ENCODE data around the gene ERC1. TPM values are rescaled to one million over a fixed set of nuclear protein-coding genes. Genes with fewer than 3 reads are reported as not detected.

Gene ERC1
- polyA plus RNA-seq (2013, experiment 1 of 2): 19.8 TPM
- polyA plus RNA-seq (2013, experiment 2 of 2): 17.9 TPM

DNA sequence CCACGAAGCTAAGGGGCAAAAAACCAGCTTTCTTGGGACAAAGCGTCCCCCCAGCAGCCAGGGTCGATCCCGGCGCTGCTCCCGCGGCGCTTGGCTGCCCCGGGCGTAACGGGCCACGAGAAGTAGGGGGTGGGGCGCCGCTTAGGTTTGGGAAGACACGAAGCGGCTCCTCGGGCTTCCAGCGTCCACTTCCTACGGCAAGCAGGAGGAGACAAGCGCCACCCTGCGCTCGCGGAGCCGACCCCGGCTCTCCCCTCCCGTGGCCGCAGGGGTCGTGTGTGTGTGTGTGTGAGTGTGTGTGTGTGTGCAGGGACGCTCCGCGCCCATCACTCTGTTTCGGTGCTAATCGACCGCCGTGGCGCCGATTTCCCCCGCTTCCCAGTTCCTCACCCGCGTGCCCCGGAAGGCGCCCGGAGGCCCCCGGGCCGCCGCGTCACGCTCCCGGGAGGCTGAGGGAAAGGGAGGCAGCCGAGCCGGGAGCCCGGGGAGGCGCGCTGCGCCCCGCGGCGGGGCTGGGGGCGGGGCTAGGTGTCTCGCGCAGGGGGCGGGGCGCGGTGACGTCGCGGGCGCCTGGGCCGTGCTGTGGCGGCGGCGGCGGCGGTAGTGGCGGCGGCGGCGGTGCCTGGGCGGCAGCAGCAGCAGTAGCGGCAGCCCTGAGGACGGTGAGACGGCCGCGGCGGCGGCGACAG lies at the start of gene ERC1:
Gene ERC1, plus strand, starts transcription at position 563 of the 689 bp plus-strand sequence. CDS start 36,681 bp downstream, outside the sequence.
- WGBS: 1% methylated on average over 56 of the region's 87 CpGs
- Histone ChIP-seq H2AK5ac (ENCODE audit: low read length, severe bottlenecking) (no peak within 1 kb of the TSS), H3K4me3 (ENCODE audit: insufficient read depth in 1 of 2, low read depth in 1 of 2, low read length in 2 of 2) (peak within 1 kb of the TSS; percentile 86 to 93), H3K9me3 (ENCODE audit: control insufficient read depth, low read length) (no peaks in the 10 kb centered on the region), H3K9ac (ENCODE audit: low read length) (peak within 1 kb of the TSS; percentile 99), H4K8ac (ENCODE audit: low read length) (peak within 1 kb of the TSS; percentile 99), H3K18ac (ENCODE audit: low read depth in 1 of 2, low read length in 2 of 2) (peak within 1 kb of the TSS; percentile 100), H4K91ac (ENCODE audit: low read length) (peak within 1 kb of the TSS; percentile 99), H3K14ac (ENCODE audit: low read length in 2 of 2) (peak within 1 kb of the TSS; percentile 25 to 96), H3K23ac (ENCODE audit: low read length in 2 of 2) (peak within 1 kb of the TSS in 1 of 2 experiments; percentile 98), H2BK5ac (ENCODE audit: low read depth, low read length, poor library complexity, severe bottlenecking) (peak within 1 kb of the TSS; percentile 87), H3K4ac (ENCODE audit: low read depth in 1 of 2, low read length in 2 of 2) (peak within 1 kb of the TSS; percentile 85 to 97), H3K27me3 (ENCODE audit: control insufficient read depth in 1 of 2, insufficient read depth in 1 of 2, low read length in 2 of 2) (no peaks in the 10 kb centered on the region), H2AFZ (ENCODE audit: low read depth, low read length) (peak within 1 kb of the TSS; percentile 72), H3K4me2 (ENCODE audit: low read length, poor library complexity, severe bottlenecking) (peak within 1 kb of the TSS; percentile 95), H3K4me1 (ENCODE audit: control insufficient read depth, insufficient read depth, low read depth, low read length) (peaks cover 3% of the 10 kb centered on the region), H3K27ac (ENCODE audit: low read length, poor library complexity, severe bottlenecking) (peak within 1 kb of the TSS; percentile 95), H2BK120ac (ENCODE audit: low read depth, low read length) (peak within 1 kb of the TSS; percentile 95), H2BK15ac (ENCODE audit: low read depth, poor library complexity, severe bottlenecking) (peak within 1 kb of the TSS; percentile 93), H3K79me1 (replicated peaks; ENCODE audit: low read length, poor library complexity, severe bottlenecking) (peaks cover 17% of the 10 kb centered on the region), H2BK12ac (ENCODE audit: low read length in 2 of 2) (peak within 1 kb of the TSS; percentile 29 to 69), H3K36me3 (ENCODE audit: control insufficient read depth in 1 of 2, insufficient read depth in 2 of 2, low read depth in 1 of 2, low read length in 2 of 2) (peaks cover 0 to 2% of the 10 kb centered on the region in 2 experiments)
- DNase-seq: peak; percentile 92

DNA sequence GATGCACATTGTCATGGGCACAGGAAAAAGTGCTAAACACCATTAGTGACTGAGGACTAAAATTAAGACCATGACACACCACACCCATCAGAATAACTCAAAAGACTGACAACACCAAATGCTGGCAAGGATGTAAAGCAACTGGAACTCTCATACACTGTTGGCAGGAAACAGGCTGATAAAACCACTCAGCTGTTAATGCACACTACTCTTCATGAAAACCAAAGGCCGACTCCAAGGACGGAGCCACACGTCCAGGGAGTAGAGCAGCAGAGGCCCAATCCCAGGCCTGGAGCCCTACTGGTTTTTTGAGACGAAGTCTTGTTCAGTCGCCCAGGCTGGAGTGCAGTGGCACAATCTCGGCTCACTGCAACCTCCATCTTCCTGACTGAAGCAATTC lies 48.0 kb upstream of the ERC1 start:
- Histone ChIP-seq H3K79me1 (replicated peaks; ENCODE audit: low read length, poor library complexity, severe bottlenecking) (peaks cover 13% of the 10 kb centered on the region), H3K27ac (ENCODE audit: low read length, poor library complexity, severe bottlenecking) (no peak overlapping the region), H3K9ac (ENCODE audit: low read length) (no peak overlapping the region), H2BK15ac (ENCODE audit: low read depth, poor library complexity, severe bottlenecking) (no peak overlapping the region), H3K4me3 (ENCODE audit: insufficient read depth in 1 of 2, low read depth in 1 of 2, low read length in 2 of 2) (no peak overlapping the region), H3K9me3 (ENCODE audit: control insufficient read depth, low read length) (no peaks in the 10 kb centered on the region), H2AFZ (ENCODE audit: low read depth, low read length) (no peak overlapping the region), H3K4ac (ENCODE audit: low read depth in 1 of 2, low read length in 2 of 2) (no peak overlapping the region), H2BK12ac (ENCODE audit: low read length in 2 of 2) (no peak overlapping the region), H2AK5ac (ENCODE audit: low read length, severe bottlenecking) (no peak overlapping the region), H3K14ac (ENCODE audit: low read length in 2 of 2) (no peak overlapping the region), H4K8ac (ENCODE audit: low read length) (no peak overlapping the region), H3K18ac (ENCODE audit: low read depth in 1 of 2, low read length in 2 of 2) (no peak overlapping the region), H2BK5ac (ENCODE audit: low read depth, low read length, poor library complexity, severe bottlenecking) (no peak overlapping the region), H3K4me1 (ENCODE audit: control insufficient read depth, insufficient read depth, low read depth, low read length) (no peaks in the 10 kb centered on the region), H3K36me3 (ENCODE audit: control insufficient read depth in 1 of 2, insufficient read depth in 2 of 2, low read depth in 1 of 2, low read length in 2 of 2) (peaks cover 13 to 28% of the 10 kb centered on the region in 2 experiments), H4K91ac (ENCODE audit: low read length) (no peak overlapping the region), H3K4me2 (ENCODE audit: low read length, poor library complexity, severe bottlenecking) (no peak overlapping the region), H2BK120ac (ENCODE audit: low read depth, low read length) (no peak overlapping the region), H3K27me3 (ENCODE audit: control insufficient read depth in 1 of 2, insufficient read depth in 1 of 2, low read length in 2 of 2) (no peaks in the 10 kb centered on the region), H3K23ac (ENCODE audit: low read length in 2 of 2) (no peak overlapping the region)
- no peak for DNase-seq
- WGBS: 97% methylated on average over 5 of the region's 6 CpGs

DNA sequence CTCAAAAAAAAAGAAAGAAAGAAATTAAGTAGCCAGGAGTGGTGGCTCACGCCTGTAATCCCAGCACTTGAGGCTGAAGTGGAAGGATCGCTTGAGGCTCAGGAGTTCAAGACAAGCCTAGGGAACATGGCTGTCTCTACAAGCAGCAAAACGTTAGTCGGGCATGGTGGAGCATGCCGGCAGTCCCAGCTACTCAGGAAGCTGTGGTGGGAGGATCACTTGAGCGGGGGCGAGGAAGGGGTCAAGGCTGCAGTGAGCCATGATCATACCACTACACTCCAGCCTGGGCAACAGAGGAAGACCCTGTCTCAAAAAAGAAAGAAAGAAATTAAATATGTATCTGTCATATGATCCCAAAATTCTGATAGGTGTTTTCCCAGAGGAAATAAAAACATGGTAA lies 46.8 kb upstream of the ERC1 start:
- no peak overlapping the region for H3K4ac ChIP-seq (ENCODE audit: low read depth in 1 of 2, low read length in 2 of 2)
- H2BK120ac ChIP-seq (ENCODE audit: low read depth, low read length): no peak overlapping the region
- H3K4me3 ChIP-seq (ENCODE audit: insufficient read depth in 1 of 2, low read depth in 1 of 2, low read length in 2 of 2): no peak overlapping the region
- peaks cover 3% of the 10 kb centered on the region for H3K4me1 ChIP-seq (ENCODE audit: control insufficient read depth, insufficient read depth, low read depth, low read length)
- peaks cover 12% of the 10 kb centered on the region for H3K79me1 ChIP-seq (replicated peaks; ENCODE audit: low read length, poor library complexity, severe bottlenecking)
- H2BK12ac ChIP-seq (ENCODE audit: low read length in 2 of 2): no peak overlapping the region
- H3K27ac ChIP-seq (ENCODE audit: low read length, poor library complexity, severe bottlenecking): no peak overlapping the region
- no peak overlapping the region for H3K9ac ChIP-seq (ENCODE audit: low read length)
- H2BK5ac ChIP-seq (ENCODE audit: low read depth, low read length, poor library complexity, severe bottlenecking): no peak overlapping the region
- no peak overlapping the region for H4K91ac ChIP-seq (ENCODE audit: low read length)
- no peak overlapping the region for H3K23ac ChIP-seq (ENCODE audit: low read length in 2 of 2)
- H3K36me3 ChIP-seq (ENCODE audit: control insufficient read depth in 1 of 2, insufficient read depth in 2 of 2, low read depth in 1 of 2, low read length in 2 of 2): peaks cover 11 to 20% of the 10 kb centered on the region in 2 experiments
- H3K9me3 ChIP-seq (ENCODE audit: control insufficient read depth, low read length): no peaks in the 10 kb centered on the region
- no peak overlapping the region for H3K18ac ChIP-seq (ENCODE audit: low read depth in 1 of 2, low read length in 2 of 2)
- no peaks in the 10 kb centered on the region for H3K27me3 ChIP-seq (ENCODE audit: control insufficient read depth in 1 of 2, insufficient read depth in 1 of 2, low read length in 2 of 2)
- no peak overlapping the region for H3K14ac ChIP-seq (ENCODE audit: low read length in 2 of 2)
- no peak overlapping the region for H2AK5ac ChIP-seq (ENCODE audit: low read length, severe bottlenecking)
- no peak overlapping the region for H4K8ac ChIP-seq (ENCODE audit: low read length)
- H2BK15ac ChIP-seq (ENCODE audit: low read depth, poor library complexity, severe bottlenecking): no peak overlapping the region
- H2AFZ ChIP-seq (ENCODE audit: low read depth, low read length): no peak overlapping the region
- no peak for DNase-seq
- no peak overlapping the region for H3K4me2 ChIP-seq (ENCODE audit: low read length, poor library complexity, severe bottlenecking)
- WGBS: 89% methylated on average over 4 of the region's 7 CpGs

DNA sequence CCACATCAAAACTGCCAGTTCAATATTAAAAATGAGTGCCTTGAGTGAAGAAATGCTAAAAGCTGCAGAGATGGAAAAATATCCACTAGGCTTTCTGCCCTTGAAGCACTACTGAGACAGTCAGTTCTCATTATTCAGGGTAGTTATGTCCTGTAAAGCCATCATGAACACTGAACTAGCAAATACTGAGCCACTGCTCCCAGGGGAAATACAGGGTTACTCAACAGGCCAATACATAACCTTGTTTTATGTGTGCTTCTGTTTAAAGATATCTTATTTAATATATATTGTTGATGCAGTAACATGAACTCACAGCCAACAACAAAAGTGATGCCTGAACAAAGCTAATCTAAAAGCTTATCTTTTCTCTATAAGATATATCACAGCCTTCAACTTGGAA lies 44.8 kb upstream of the ERC1 start:
- no peak overlapping the region for H2BK120ac ChIP-seq (ENCODE audit: low read depth, low read length)
- H2AK5ac ChIP-seq (ENCODE audit: low read length, severe bottlenecking): no peak overlapping the region
- no peak overlapping the region for H4K91ac ChIP-seq (ENCODE audit: low read length)

More for the DNA sequence above, 44.8 kb upstream of the ERC1 start:
- peak; percentile 68 for DNase-seq
- H3K4ac ChIP-seq (ENCODE audit: low read depth in 1 of 2, low read length in 2 of 2): no peak overlapping the region
- no peak overlapping the region for H3K14ac ChIP-seq (ENCODE audit: low read length in 2 of 2)
- H3K4me1 ChIP-seq (ENCODE audit: control insufficient read depth, insufficient read depth, low read depth, low read length): peaks cover 6% of the 10 kb centered on the region
- no peaks in the 10 kb centered on the region for H3K9me3 ChIP-seq (ENCODE audit: control insufficient read depth, low read length)
- H2BK12ac ChIP-seq (ENCODE audit: low read length in 2 of 2): no peak overlapping the region
- H3K4me3 ChIP-seq (ENCODE audit: insufficient read depth in 1 of 2, low read depth in 1 of 2, low read length in 2 of 2): no peak overlapping the region
- no peaks in the 10 kb centered on the region for H3K27me3 ChIP-seq (ENCODE audit: control insufficient read depth in 1 of 2, insufficient read depth in 1 of 2, low read length in 2 of 2)
- no peak overlapping the region for H3K27ac ChIP-seq (ENCODE audit: low read length, poor library complexity, severe bottlenecking)
- no peak overlapping the region for H2BK5ac ChIP-seq (ENCODE audit: low read depth, low read length, poor library complexity, severe bottlenecking)
- H3K79me1 ChIP-seq (replicated peaks; ENCODE audit: low read length, poor library complexity, severe bottlenecking): peaks cover 9% of the 10 kb centered on the region
- no peak overlapping the region for H3K4me2 ChIP-seq (ENCODE audit: low read length, poor library complexity, severe bottlenecking)
- H3K36me3 ChIP-seq (ENCODE audit: control insufficient read depth in 1 of 2, insufficient read depth in 2 of 2, low read depth in 1 of 2, low read length in 2 of 2): peaks cover 11 to 12% of the 10 kb centered on the region in 2 experiments
- no peak overlapping the region for H2BK15ac ChIP-seq (ENCODE audit: low read depth, poor library complexity, severe bottlenecking)
- H4K8ac ChIP-seq (ENCODE audit: low read length): no peak overlapping the region
- H3K23ac ChIP-seq (ENCODE audit: low read length in 2 of 2): no peak overlapping the region
- no peak overlapping the region for H3K18ac ChIP-seq (ENCODE audit: low read depth in 1 of 2, low read length in 2 of 2)
- H2AFZ ChIP-seq (ENCODE audit: low read depth, low read length): no peak overlapping the region
- H3K9ac ChIP-seq (ENCODE audit: low read length): peak overlapping the region; percentile 10

Data from mesenchymal stem cell (in vitro differentiated cells and primary cell).